ENCODE results near the gene SLC9A8. TPM values are rescaled to one million over a fixed set of nuclear protein-coding genes. Genes with fewer than 3 reads are reported as not detected.

SLC9A8 gene
- total and polyA plus RNA-seq, 9 of the 15 experiments (the other 6 are each of a cell fraction or from before 2014, with no cell fraction given): 0.56 to 9.7 (median 5.0) TPM

- no peaks in the 10 kb centered on the region for H3K27me3 ChIP-seq (ENCODE audit: control insufficient read depth in 2 of 2, insufficient read depth in 2 of 2, low read length in 2 of 2)
- under 1% methylated on average over 56 of the region's 69 CpGs for WGBS (ENCODE audit: insufficient coverage, low coverage, missing lambda C conversion rate)
- H3K79me2 ChIP-seq (ENCODE audit: control insufficient read depth, insufficient read depth, low read length): peaks cover 46% of the 10 kb centered on the region
- H3K4me1 ChIP-seq (replicated peaks in 1 of 2; ENCODE audit: control insufficient read depth in 2 of 2, insufficient read depth in 2 of 2, low read length in 2 of 2): peaks cover 16 to 17% of the 10 kb centered on the region in 2 experiments; a peak in 4 of 5 replicates
- H3K9ac ChIP-seq (ENCODE audit: insufficient read depth in 1 of 2, low read depth in 2 of 2, low read length in 2 of 2): peak within 1 kb of the TSS; percentile 95 to 99
- CTCF ChIA-PET (ENCODE audit: low intra/inter-chr PET ratio): no interaction called here
- peak; percentile 92 to 98 (median 94) for DNase-seq (ENCODE audit: extremely low read depth in 1 of 4, low spot score in 3 of 4)
- peak; percentile 90 for ATAC-seq
- H3K4me2 ChIP-seq (ENCODE audit: insufficient read depth, low read length): peak within 1 kb of the TSS; percentile 99
- FAIRE-seq: peak; percentile 99
- no peaks in the 10 kb centered on the region for H3K9me1 ChIP-seq (ENCODE audit: control insufficient read depth, insufficient read depth, low read length)
- BruUV-seq (replicated peaks): TSS peak; percentile 78
- peak within 1 kb of the TSS; percentile 100 for H3K27ac ChIP-seq (ENCODE audit: extremely low read depth, low read depth, low read length)
- H3K9me3 ChIP-seq (replicated peaks; ENCODE audit: control insufficient read depth, insufficient read depth, low read depth, low read length): no peaks in the 10 kb centered on the region
- intact Hi-C loops (cut with micrococcal nuclease): loop anchor here (2.0 kb wide), 1 partner anchor 13 kb away; no protein-coding TSS in a partner anchor
- H3K36me3 ChIP-seq (ENCODE audit: control insufficient read depth, insufficient read depth, low read length): peaks cover 13% of the 10 kb centered on the region; the same call in 1 of the 3 replicates
- H4K20me1 ChIP-seq (replicated peaks; ENCODE audit: control insufficient read depth, insufficient read depth, low read length): peaks cover 13% of the 10 kb centered on the region; the same call in 1 of the 2 replicates
- POLR2A ChIA-PET: interaction anchor here (0.6 to 1.7 kb wide), 12 partner anchors 9 to 553 kb away, joined by 3 to 16 read pairs (median 3); partner anchors contain the start of gene RNF114
- in situ Hi-C loops (cut with MboI): no loop called here
- peak within 1 kb of the TSS; percentile 100 for H2AFZ ChIP-seq (ENCODE audit: low read depth, low read length)
- peak within 1 kb of the TSS; percentile 93 for H3K4me3 ChIP-seq
- TF ChIP-seq NFXL1 (CRISPR knock-in tag; IDR thresholded peaks at IDR 0.05) (no peak), SAFB (IDR thresholded peaks at IDR 0.05; ENCODE audit: borderline replicate concordance, low read depth, low read length) (0 out of 2 replicates have a peak, but pooled peaks have one; percentile 46), NR1H2 (CRISPR knock-in tag; IDR thresholded peaks at IDR 0.05) (0 out of 2 replicates have a peak, but pooled peaks have one; percentile 72), NFE2 (IDR thresholded peaks at IDR 0.05; ENCODE audit: low read depth) (peak; percentile 60), CTBP1 (IDR thresholded peaks at IDR 0.05; ENCODE audit: borderline replicate concordance) (peak; percentile 61; the same call in 1 of the 2 replicates), CBX1 (IDR thresholded peaks at IDR 0.05; ENCODE audit: low read depth) (peak; percentile 88; the same call in 1 of the 2 replicates), RFX1 (IDR thresholded peaks at IDR 0.05) (peak; percentile 100), MIER1 (IDR thresholded peaks at IDR 0.05; ENCODE audit: low read depth) (0 out of 2 replicates have a peak, but pooled peaks have one; percentile 35), ZNF239 (CRISPR knock-in tag; IDR thresholded peaks at IDR 0.05) (no peak), FUS (optimal IDR thresholded peaks at IDR 0.05; ENCODE audit: low read depth, low read length) (no peak), SREBF1 (IDR thresholded peaks at IDR 0.05; ENCODE audit: borderline replicate concordance, low read depth, low read length) (0 out of 2 replicates have a peak, but pooled peaks have one; percentile 38), CCAR2 (IDR thresholded peaks at IDR 0.05; ENCODE audit: low read depth, low read length) (no peak), RERE (CRISPR knock-in tag; IDR thresholded peaks at IDR 0.05; ENCODE audit: borderline replicate concordance) (no peak), ESRRA (IDR thresholded peaks at IDR 0.05; ENCODE audit: borderline replicate concordance, low read depth) (peak; percentile 68; the same call in 1 of the 2 replicates), TCF7L2 (IDR thresholded peaks at IDR 0.05; ENCODE audit: low read depth, low read length) (no peak), HDAC2 (IDR thresholded peaks at IDR 0.05) (peak; percentile 100), MXI1 (IDR thresholded peaks at IDR 0.05; ENCODE audit: low read depth, low read length) (peak; percentile 63; the same call in 1 of the 2 replicates), NFIX (CRISPR knock-in tag; IDR thresholded peaks at IDR 0.05; ENCODE audit: low read depth) (peak; percentile 18; the same call in 1 of the 2 replicates)
Measured at GRCh38 chr20:49915380-49916145, 102.9 kb downstream of the SLC9A8 start, which contains the start of gene SPATA2. Gene SPATA2 (minus strand): TSS chr20:49915529. CDS start chr20:49908490, 7,039 bp downstream.

All from K562 (cell line).